Panc1 (cell line): ENCODE data around the gene UTS2R. TPM values are rescaled to one million over a fixed set of nuclear protein-coding genes. Genes with fewer than 3 reads are reported as not detected.

Experiments
- ATAC-seq: fragments of 200-7000 bp; cut with Tn5 transposase; 2 replicates; pipeline ENCODE4 v1.9.1; 2020; ENCODE audit warnings: mild to moderate bottlenecking, moderate library complexity
- BruUV-seq: library from RNA; stranded (reverse); fragments of 400-500 nt; replicated peaks from 2 replicates; lab custom pipeline; 2021; lab: Mats Ljungman, UMichigan
- CTCF ChIA-PET: fragments of 300-600 bp; sonication (Branson Sonifier 250); formaldehyde crosslinking; loops from one replicate; lab custom pipeline; 2022; ENCODE audit warnings: antibody characterized with exemption; lab: Charles Lee
- POLR2A ChIA-PET: fragments of 300-600 bp; sonication (Branson Sonifier 250); formaldehyde crosslinking; loops from one replicate; lab custom pipeline; 2022; ENCODE audit warnings: antibody characterized with exemption; lab: Charles Lee
- DNase-seq: peaks from one replicate; pipeline ENCODE4 v3.0.0-alpha.2; 2010; ENCODE audit warnings: low read depth, low spot score
- H3K27ac ChIP-seq: 2 replicates; pipeline ENCODE4 v1.5.1; 2011; ENCODE audit warnings: mild to moderate bottlenecking, low read length, inconsistent platforms
- H3K27me3 ChIP-seq: fragments of 200-500 bp; sonication (Bioruptor generic); 2 replicates; pipeline ENCODE4 v1.6.0; 2014; ENCODE audit warnings: low read length, inconsistent platforms; ENCODE audit not compliant: control insufficient read depth, insufficient read depth
- H3K36me3 ChIP-seq: fragments of 200-500 bp; sonication (Bioruptor generic); 2 replicates; pipeline ENCODE4 v1.5.1; 2014; ENCODE audit warnings: inconsistent platforms, mild to moderate bottlenecking, low read length, moderate library complexity; ENCODE audit not compliant: control insufficient read depth, insufficient read depth
- H3K4me1 ChIP-seq: 2 replicates; pipeline ENCODE4 v1.5.1; 2011; ENCODE audit warnings: inconsistent platforms, mild to moderate bottlenecking, low read length, moderate library complexity; ENCODE audit not compliant: control insufficient read depth, insufficient read depth
- H3K4me3 ChIP-seq, 2 experiments: 2 replicates each; pipeline ENCODE4 v1.5.1; 2011 to 2012; ENCODE audit warnings: low read depth in 2 of 2, low read length in 2 of 2, mild to moderate bottlenecking in 2 of 2, inconsistent platforms in 1 of 2, moderate library complexity in 1 of 2
- H3K9me3 ChIP-seq: fragments of 200-500 bp; sonication (Bioruptor generic); 2 replicates; pipeline ENCODE4 v1.5.1; 2014; ENCODE audit warnings: low read depth, mild to moderate bottlenecking, inconsistent platforms, low read length, moderate library complexity; ENCODE audit not compliant: control insufficient read depth, insufficient read depth
- POLR2AphosphoS5 ChIP-seq: IDR thresholded peaks from 2 replicates; pipeline ENCODE4 v1.6.1; 2012; ENCODE audit warnings: mild to moderate bottlenecking, low read depth, low read length, moderate library complexity
- SIN3A ChIP-seq: IDR thresholded peaks from 2 replicates; pipeline ENCODE4 v1.6.1; 2012; ENCODE audit warnings: low read depth, mild to moderate bottlenecking, low read length, moderate library complexity, borderline replicate concordance; ENCODE audit not compliant: insufficient read depth
- TCF7L2 ChIP-seq: IDR thresholded peaks from 2 replicates; pipeline ENCODE4 v1.6.1; 2011; ENCODE audit warnings: mild to moderate bottlenecking, low read depth, low read length, inconsistent platforms
- in situ Hi-C: cut with HindIII; loops from 2 replicates; pipeline ENCODE4 v1.10.0; 2016; ENCODE audit warnings: low sequenced_read_pairs, low pct_unique_long_range_greater_than_20kb
- intact Hi-C: fragments of 100-400 bp; cut with micrococcal nuclease; formaldehyde crosslinking; loops from one replicate; pipeline ENCODE4 v1.10.0; 2022; ENCODE audit not compliant: unreplicated experiment
- total RNA-seq: library from RNA; stranded (reverse); gene quantifications from one replicate; pipeline ENCODE4 v1.2.1, GENCODE V29; 2021; ENCODE audit not compliant: unreplicated experiment
- TF ChIP-seq, protein P1 (sequence below): fragments of 450-650 bp; IDR thresholded peaks from 2 replicates; pipeline ENCODE4 v1.5.1; 2017; ENCODE audit warnings: mild to moderate bottlenecking
- TF ChIP-seq, protein P2 (sequence below), 2 experiments: IDR thresholded peaks; 2 replicates each; pipeline ENCODE4 v1.6.1; 2011 to 2012; ENCODE audit warnings: low read depth in 2 of 2, control low read depth in 1 of 2, low read length in 1 of 2, mild to moderate bottlenecking in 1 of 2, moderate library complexity in 1 of 2; ENCODE audit not compliant: insufficient read depth in 1 of 2

Gene UTS2R
- total RNA-seq, 1 experiment from 2014 or later: 0.39 TPM

DNA sequence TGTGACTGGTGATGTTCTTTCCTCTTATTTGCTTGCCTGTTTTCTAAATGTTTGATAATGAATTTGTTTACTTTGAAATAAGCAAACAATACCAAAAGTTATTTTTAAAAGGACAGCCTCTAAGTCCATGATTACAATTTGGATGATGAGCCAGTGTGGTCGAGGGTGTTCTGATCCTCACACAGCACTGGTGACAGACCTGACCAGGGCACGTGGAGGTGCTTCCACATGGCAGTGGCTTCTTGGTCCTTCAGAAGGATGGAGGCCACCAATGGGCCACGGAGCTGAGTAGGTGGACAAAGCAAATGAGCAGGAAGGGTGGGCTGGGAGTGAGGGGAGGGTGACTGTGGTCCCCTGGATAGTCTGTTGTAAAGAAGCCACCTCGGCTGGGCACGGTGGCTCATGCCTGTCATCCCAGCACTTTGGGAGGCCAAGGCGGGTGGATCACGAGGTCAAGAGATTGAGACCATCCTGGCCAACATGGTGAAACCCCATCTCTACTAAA lies 16.7 kb upstream of the UTS2R start:
- intact Hi-C loops: no loop called here
- POLR2A ChIA-PET: no interaction called here
- DNase-seq: no peak

DNA sequence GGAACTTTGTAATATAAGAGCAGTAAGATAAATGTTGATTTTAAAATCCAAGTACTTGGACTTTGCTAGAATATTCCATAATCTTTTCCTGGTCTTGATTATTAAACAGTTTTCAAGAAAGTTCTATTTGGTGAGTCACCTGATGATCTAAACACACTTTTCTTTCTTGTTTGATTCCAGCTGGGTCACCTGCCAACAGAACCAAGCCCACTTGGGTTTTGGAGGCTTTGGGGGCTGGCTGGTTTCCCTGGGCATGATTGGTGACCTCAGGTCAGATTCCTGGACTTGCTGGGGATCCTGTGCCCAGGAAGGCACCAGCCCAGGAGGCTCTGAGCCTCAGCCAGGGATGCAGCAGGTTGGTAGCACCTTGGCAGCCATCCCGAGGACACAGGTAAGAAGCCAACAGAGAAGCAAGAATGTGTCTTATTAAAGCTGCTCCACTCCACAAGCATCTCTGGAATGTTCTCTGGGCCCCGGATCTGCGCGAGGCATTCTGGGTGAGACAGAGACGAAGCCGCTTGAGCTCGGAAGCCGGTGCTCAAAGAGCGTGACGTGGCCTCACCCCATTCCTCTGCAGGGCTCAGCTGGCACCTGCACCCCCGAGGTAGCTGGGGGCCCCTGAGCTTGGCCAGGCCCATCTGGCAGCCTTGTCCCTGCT lies 15.7 kb upstream of the UTS2R start:
- Histone ChIP-seq H3K9me3 (no peaks in the 10 kb centered on the region), H3K36me3 (no peaks in the 10 kb centered on the region), H3K4me1 (peaks cover 22% of the 10 kb centered on the region), H3K27me3 (no peaks in the 10 kb centered on the region), H3K4me3 (no peak overlapping the region), H3K27ac (no peak overlapping the region)
- DNase-seq (no peak), ATAC-seq (no peak)
- ChIA-PET POLR2A (no interaction called here), CTCF (interaction anchor here (0.6 to 0.7 kb wide), 2 partner anchors 22 to 412 kb away, joined by 3 to 4 read pairs; no protein-coding TSS in a partner anchor)
- intact Hi-C loops: no loop called here
- no TSS peak for BruUV-seq
- TF ChIP-seq TCF7L2 (no peak), SIN3A (no peak), POLR2AphosphoS5 (no peak)
- TF ChIP-seq, protein P1, sequence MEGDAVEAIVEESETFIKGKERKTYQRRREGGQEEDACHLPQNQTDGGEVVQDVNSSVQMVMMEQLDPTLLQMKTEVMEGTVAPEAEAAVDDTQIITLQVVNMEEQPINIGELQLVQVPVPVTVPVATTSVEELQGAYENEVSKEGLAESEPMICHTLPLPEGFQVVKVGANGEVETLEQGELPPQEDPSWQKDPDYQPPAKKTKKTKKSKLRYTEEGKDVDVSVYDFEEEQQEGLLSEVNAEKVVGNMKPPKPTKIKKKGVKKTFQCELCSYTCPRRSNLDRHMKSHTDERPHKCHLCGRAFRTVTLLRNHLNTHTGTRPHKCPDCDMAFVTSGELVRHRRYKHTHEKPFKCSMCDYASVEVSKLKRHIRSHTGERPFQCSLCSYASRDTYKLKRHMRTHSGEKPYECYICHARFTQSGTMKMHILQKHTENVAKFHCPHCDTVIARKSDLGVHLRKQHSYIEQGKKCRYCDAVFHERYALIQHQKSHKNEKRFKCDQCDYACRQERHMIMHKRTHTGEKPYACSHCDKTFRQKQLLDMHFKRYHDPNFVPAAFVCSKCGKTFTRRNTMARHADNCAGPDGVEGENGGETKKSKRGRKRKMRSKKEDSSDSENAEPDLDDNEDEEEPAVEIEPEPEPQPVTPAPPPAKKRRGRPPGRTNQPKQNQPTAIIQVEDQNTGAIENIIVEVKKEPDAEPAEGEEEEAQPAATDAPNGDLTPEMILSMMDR: no peak
- in situ Hi-C loops: no loop called here

More for the DNA sequence above, 16.7 kb upstream of the UTS2R start:
- Histone ChIP-seq H3K27ac (no peak overlapping the region), H3K9me3 (no peaks in the 10 kb centered on the region), H3K36me3 (no peaks in the 10 kb centered on the region), H3K4me3 (no peak overlapping the region), H3K4me1 (peaks cover 22% of the 10 kb centered on the region), H3K27me3 (no peaks in the 10 kb centered on the region)
- CTCF ChIA-PET: interaction anchor here (0.6 kb wide), 1 partner anchor 413 kb away, joined by 4 read pairs; no protein-coding TSS in a partner anchor
- no TSS peak for BruUV-seq
- in situ Hi-C loops: no loop called here
- TF ChIP-seq SIN3A: no peak
- TF ChIP-seq TCF7L2: no peak
- TF ChIP-seq POLR2AphosphoS5: no peak
- TF ChIP-seq, protein P2, sequence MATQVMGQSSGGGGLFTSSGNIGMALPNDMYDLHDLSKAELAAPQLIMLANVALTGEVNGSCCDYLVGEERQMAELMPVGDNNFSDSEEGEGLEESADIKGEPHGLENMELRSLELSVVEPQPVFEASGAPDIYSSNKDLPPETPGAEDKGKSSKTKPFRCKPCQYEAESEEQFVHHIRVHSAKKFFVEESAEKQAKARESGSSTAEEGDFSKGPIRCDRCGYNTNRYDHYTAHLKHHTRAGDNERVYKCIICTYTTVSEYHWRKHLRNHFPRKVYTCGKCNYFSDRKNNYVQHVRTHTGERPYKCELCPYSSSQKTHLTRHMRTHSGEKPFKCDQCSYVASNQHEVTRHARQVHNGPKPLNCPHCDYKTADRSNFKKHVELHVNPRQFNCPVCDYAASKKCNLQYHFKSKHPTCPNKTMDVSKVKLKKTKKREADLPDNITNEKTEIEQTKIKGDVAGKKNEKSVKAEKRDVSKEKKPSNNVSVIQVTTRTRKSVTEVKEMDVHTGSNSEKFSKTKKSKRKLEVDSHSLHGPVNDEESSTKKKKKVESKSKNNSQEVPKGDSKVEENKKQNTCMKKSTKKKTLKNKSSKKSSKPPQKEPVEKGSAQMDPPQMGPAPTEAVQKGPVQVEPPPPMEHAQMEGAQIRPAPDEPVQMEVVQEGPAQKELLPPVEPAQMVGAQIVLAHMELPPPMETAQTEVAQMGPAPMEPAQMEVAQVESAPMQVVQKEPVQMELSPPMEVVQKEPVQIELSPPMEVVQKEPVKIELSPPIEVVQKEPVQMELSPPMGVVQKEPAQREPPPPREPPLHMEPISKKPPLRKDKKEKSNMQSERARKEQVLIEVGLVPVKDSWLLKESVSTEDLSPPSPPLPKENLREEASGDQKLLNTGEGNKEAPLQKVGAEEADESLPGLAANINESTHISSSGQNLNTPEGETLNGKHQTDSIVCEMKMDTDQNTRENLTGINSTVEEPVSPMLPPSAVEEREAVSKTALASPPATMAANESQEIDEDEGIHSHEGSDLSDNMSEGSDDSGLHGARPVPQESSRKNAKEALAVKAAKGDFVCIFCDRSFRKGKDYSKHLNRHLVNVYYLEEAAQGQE (IDR thresholded peaks at IDR 0.05; ENCODE audit: insufficient read depth in 1 of 2, low read depth in 2 of 2, low read length in 1 of 2): no peak
- TF ChIP-seq, protein P1: no peak
- no peak for ATAC-seq
